ENCODE data around the gene ICA1L.

- TF ChIP-seq CTCF (conservative IDR thresholded peaks at IDR 0.05; ENCODE audit: low read depth, low read length) (no peak), RAD21 (IDR thresholded peaks at IDR 0.05; ENCODE audit: low read length) (no peak), CEBPB (IDR thresholded peaks at IDR 0.05; ENCODE audit: low read depth, low read length) (no peak), POLR2A (IDR thresholded peaks at IDR 0.05; ENCODE audit: low read depth, low read length) (no peak), NFE2L2 (IDR thresholded peaks at IDR 0.05; ENCODE audit: low read depth, low read length) (no peak), FOS (IDR thresholded peaks at IDR 0.05; ENCODE audit: low read depth, low read length) (no peak), RFX5 (IDR thresholded peaks at IDR 0.05; ENCODE audit: low read depth, low read length) (no peak), SMC3 (IDR thresholded peaks at IDR 0.05; ENCODE audit: low read depth, low read length) (no peak), MXI1 (IDR thresholded peaks at IDR 0.05; ENCODE audit: borderline replicate concordance, low read depth, low read length) (no peak), USF2 (IDR thresholded peaks at IDR 0.05; ENCODE audit: low read depth, low read length) (no peak), ELK1 (IDR thresholded peaks at IDR 0.05; ENCODE audit: borderline replicate concordance, low read depth, low read length) (no peak)
These were observed 102.4 kb downstream of the ICA1L start for GRCh38 chr2:202769201-202769600.

Data from IMR-90 (cell line).